Measurements from ENCODE around the gene RCOR1.

RCOR1 gene

DNA sequence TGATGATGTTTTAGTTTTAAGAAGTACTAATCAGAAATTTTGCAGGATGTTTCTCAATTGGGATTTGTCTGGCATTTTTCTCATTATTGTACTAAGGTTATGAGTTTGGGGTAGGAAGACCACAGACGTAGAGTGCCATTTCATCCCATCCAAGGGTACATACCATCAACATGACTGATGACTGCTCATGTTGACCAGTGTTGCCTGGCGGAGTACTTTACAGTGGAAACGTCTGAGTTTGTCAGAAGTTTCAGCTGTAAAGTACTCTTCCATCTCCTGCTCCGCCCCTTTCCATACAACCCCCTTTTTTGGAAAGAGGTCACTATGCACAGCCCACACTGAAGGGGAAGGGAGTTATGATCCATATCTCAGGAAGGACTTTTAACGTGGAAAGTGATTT, 74.2 kb downstream of the RCOR1 start:
- in situ Hi-C loops (cut with HindIII; ENCODE audit: low sequenced_read_pairs), result no loop called here

DNA sequence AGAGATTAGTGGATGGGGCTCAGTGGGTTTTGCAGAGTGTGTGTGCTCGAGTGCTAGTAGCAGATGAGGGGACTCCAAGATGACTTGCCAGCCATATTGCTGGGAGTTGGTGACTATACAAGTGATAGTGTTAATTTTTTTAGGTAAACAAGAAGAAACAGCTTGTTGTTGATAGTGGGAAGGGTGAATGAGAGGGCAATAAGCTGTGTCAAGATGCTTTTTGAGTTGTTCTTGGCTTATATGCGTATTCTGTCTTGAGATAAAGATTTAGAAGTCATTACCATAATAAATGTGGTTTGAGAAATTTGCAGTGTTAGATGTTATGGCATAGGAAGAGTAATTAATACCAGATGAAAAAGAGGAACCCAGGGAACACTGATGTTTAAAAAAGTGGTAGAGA, 75.3 kb downstream of the RCOR1 start:
- in situ Hi-C loops (cut with HindIII; ENCODE audit: low sequenced_read_pairs), result no loop called here

DNA sequence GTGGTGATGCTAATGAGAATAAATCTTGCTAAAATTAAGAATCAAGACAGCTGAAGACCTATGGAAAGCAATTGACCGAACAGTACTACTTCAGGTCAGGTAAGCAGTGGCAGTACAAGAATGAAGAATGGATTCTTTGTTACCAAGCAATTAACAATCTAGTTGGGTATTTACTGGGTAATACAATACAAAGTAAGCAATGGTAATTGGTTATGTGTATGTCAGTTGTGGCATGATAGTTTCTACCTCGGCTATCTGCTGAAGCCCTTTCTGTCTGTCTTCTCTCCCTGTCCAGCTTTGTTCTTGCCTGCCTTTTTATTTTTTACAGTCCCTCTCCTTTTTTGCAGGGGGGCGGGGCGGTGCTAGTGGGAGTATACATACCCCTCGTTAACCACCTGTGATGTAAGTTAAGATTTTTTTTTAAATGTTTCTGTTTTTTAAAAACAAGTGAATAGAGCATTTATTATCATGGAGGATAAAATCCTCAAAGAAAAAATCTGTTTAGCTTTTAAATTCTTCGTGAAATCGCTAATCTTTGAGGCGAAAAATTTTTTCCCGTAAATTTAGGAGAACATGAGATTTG, 75.9 kb downstream of the RCOR1 start:
- in situ Hi-C loops (cut with HindIII; ENCODE audit: low sequenced_read_pairs), result no loop called here

DNA sequence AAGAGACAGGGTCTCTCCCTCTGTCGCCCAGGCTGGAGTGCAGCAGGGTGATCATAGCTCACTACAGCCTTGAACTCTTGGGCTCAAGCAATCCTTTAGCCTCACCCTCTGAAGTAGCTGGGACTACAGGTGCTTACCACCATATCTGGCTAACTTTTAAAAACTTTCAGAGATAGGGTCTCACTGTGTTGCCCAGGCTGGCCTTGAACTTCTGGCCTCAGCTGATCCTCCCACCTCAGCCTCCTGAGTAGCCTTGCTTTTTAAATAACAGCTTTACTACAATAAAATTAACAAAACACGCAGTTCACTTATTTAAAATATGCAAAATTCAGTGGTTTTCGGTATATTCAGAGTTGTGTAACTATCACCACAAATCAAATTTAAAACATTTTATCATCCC, 79.0 kb downstream of the RCOR1 start:
- in situ Hi-C loops (cut with HindIII; ENCODE audit: low sequenced_read_pairs), result no loop called here

DNA sequence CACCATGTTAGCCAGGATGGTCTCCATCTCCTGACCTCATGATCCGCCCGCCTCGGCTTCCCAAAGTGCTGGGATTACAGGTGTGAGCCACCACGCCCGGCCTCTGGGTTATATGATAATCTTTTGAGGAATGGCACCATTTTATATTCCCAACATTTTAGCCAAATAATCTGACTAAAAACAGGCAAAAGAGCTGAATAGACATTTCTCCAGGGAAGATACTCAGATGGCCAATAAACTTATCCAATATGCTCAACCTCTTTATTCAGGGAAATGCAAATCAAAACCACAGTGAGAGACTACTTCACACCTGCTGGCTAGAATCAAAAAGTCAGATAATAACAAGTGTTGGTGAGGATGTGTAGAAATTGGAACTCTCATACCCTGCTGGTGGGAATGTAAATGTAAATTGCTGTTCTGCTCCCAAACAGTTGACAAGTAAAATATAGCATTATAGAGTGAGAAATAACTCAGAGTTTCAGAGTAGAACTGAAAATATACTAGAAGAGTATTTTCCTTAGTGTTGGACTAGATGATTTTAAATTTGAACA, 80.0 kb downstream of the RCOR1 start:
- in situ Hi-C loops (cut with HindIII; ENCODE audit: low sequenced_read_pairs), result no loop called here

DNA sequence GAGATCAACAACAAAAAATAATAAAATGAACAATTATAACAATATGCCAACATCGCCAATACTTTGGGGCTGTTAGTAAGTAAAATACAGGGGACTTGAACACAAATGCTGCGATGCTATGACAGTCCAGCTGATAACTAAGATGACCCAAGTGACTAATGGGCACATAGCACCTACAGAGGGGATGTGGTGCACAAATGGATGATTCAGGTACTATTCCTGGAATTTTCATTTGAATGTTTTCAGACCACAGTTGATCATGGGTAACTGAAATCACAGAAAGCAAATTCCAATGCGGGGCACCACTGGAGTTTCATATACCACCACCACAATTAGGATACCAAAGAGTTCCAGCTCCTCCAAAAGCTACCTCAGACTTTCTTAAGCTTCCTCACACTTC, 82.9 kb downstream of the RCOR1 start:
- in situ Hi-C loops (cut with HindIII; ENCODE audit: low sequenced_read_pairs), result no loop called here

DNA sequence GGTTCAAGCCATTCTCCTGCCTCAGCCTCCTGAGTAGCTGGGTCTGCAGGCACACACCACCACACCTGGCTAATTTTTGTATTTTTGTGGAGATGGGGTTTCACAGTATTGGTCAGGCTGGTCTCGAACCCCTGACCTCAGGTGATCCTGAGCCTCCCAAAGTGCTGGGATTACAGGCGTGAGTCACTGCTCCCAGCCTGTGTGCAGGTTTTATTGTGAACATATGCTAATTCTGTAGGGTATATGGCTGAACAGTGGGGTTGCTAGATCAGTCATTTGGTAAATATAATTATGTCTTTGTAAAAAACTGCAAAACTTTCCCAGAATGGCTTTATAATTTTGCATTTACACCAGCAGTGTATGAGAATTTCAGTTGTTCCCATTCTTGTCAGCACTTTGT, 85.9 kb downstream of the RCOR1 start:
- in situ Hi-C loops (cut with HindIII; ENCODE audit: low sequenced_read_pairs), result no loop called here

DNA sequence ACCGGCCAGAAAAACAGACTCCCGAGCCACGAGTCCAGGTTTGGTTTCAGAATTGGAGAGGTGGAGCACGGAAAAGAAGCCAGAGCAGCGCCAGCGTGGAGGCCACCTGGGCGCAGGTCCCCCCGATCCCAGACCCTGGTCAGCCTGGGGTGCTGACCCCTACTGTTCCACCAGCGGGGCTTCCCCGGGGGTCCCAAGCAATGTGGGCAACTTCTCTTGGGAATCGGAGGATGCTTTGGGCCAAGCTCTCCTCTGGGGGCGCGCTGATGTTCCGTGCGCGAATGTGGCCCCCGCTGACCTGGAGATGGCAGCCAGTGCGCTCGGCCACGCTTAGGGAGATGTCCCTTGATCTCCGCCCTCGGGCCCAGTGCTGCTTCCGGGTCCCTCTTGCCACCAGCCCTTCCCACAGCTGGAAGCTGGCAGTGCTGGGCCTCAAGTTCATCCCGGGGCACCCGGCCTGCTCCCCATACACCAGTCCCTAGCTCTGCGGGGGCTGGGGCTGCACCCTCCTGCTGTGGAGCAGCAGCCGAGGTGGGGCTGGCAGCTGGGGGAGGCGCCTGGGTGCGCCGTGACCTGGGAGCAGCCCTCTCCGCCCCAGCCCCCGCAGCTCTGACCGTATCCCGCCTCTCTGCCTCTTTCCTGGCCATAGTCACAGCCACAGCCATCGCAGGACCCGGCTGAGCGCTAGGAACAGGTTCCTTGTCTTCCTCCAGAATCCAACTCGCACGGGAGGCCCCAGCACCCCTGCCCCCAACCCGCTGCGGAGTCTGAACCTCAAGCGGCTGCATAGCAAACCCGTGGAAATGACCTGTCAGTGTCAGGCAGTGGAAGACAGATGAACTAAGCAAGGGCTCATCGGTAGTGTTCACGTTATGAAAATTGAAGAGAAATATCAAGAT, 91.2 kb downstream of the RCOR1 start:
- in situ Hi-C loops (cut with HindIII; ENCODE audit: low sequenced_read_pairs), result no loop called here

DNA sequence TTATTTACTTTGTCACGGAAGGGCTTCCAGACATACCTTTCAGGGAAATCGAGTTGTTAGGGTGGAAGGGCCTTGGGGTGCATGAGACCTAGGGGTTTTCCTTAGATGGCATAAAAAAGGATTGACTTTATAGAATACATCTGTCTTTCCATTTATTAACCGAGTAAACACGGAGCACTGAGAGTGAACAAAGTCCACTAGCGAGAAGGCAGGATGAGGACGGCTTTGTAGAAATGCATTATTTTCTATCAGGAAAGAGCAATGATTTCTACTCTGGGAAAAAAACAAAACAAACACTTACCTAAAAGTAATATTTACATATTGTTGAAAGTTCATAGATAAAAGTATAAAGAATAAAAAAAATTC, 91.8 kb downstream of the RCOR1 start:
- in situ Hi-C loops (cut with HindIII; ENCODE audit: low sequenced_read_pairs), result no loop called here

DNA sequence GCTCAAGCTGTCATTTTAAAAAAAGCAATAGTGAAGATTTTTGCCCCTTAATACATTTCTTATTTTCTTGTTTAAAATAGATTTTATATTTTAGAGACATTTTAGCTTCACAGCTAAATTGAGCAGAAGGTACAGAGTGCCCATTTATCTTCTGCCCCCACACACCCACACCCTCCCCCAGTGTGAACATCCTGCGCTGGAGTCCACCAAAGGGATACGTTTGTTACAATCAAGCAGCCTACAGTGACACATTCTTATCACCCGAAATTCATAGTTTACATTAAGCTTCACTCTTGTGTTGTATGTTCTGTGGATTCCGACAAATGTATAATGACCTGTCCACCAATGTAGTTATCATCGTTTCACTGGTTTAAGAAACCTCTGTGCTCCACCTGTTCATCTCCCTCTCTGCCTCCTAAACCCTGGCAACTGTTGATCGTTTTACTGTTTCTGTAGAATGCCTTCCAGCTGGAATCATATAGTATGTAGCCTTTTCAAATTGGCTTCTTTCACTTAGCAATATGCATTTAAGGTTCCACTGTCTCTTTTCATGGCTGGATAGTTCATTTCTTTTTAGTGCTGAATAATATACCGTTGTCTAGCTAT, 93.8 kb downstream of the RCOR1 start:
- in situ Hi-C loops (cut with HindIII; ENCODE audit: low sequenced_read_pairs), result no loop called here

DNA sequence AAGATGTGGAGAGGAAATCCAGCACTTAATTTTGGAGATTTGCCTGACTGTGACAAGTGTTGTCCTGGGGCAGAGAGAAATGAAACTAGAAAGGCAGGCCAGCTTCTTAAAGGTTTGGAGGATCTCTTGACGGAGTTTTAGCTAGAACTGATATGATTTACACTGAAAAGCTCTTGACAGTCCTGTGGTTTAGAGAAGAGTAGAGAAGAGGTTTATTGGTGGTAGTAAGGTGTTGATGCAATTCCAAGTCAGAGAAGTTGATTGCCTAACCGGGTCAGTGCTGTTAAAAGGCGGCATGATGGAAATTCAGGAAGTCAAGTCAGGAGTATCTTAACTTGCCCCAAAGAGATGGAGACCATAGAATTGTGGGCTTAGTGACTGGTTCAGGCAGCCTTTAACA, 95.8 kb downstream of the RCOR1 start:
- in situ Hi-C loops (cut with HindIII; ENCODE audit: low sequenced_read_pairs), result no loop called here

DNA sequence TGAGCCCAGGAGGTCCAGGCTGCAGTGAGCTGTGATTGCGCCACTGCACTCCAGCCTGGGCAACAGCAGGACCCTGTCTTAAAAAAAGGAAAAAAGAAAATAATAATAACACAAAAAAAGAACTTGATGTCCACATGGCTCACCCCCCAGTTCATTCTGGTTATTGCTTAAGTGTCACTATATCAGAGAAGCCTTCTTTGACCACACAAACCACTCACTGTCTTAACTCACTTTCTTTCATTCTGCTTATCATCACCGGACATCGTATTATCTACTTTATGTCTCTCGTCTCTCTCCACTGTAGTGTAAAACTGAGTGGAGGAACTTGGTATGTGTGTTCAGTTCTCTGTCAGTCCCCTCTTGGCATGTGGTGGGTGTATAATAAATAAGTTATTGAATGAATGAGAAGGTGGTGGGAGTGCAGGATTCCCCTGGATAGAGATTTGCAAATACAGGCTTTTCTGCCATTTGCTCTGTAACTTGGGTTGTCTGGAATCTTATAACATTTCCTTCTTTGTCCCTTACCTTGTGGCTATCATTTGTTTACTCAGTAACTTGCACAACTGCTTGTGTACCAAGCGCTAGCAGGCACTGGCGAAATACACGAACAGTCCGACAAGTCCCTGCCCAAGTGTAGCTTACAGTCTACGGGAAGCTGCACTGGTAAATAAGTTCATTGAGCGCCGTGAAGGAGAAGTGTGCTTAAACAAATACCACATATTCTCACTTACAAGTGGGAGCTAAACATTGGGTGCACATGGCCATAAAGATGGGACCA, 98.2 kb downstream of the RCOR1 start:
- in situ Hi-C loops (cut with HindIII; ENCODE audit: low sequenced_read_pairs), result no loop called here

DNA sequence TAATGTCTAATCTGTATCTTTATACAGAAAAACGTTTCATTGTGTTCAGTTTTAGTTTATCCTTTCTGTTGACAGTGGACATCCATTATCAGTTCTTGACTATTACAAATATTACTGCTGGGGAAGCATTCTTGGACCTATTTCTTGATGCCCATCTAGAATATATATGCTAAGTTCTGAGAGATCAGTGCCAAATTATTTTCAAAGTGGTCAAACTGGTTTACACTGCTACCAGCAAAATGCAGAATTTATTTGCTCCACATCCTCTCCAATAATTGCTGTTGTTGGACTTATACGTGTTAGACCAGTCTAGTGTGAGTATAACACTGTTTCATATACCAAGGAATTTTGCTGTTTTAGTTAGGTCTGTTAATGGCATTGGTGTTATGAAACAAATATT, 99.3 kb downstream of the RCOR1 start:
- in situ Hi-C loops (cut with HindIII; ENCODE audit: low sequenced_read_pairs), result no loop called here

DNA sequence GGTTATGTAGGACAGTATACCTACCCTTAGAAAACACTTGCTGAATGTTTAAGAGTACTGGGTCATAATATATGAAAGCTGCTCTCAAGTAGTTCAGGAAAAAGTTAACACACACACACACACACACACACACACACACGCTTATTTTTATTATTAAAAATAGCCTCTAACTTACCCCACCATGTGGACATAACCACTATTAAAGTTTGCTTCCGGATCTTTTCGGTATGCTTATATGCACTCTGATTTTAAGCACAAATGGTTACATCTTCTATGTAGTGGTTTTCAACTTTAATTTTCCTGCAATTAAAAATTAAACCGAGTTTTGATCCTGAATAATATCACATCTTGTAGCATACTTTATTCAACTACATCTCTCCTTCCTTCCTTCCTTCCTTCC, 99.9 kb downstream of the RCOR1 start:
- in situ Hi-C loops (cut with HindIII; ENCODE audit: low sequenced_read_pairs), result no loop called here

DNA sequence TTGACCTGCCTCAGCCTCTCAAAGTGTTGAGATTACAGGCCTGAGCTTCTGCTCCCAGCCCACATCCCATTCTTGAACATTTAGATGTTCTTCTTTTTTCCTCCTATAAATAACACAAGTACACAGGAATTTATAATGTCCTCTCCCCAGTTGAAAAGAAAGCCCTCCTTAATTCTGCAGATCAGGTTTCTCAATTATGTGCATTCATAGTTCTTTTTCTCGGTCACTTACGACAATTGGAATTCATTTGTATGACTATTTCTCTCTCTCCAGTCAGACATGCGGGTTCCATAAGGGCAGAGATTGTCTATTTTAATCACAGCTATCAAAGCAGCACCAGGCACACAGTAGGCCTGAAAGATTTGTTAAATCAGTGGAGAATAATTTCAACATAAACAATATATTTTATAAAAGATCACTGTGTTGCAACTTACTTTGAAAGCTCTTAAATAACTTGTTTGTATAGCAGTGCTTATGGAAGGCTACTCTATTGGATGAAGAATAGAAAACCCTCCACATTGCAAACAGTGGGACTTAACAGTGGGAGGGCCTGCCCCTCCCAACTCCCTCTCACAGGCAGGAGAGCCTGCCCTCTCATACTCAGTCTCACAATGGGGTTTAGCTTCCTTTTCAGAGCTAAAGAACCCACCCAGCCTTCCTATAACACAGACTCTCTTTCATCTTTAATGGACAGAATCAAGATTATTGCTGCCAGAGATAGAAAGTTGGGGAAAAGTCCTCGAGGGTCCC, 100.7 kb downstream of the RCOR1 start:
- in situ Hi-C loops (cut with HindIII; ENCODE audit: low sequenced_read_pairs), result no loop called here

DNA sequence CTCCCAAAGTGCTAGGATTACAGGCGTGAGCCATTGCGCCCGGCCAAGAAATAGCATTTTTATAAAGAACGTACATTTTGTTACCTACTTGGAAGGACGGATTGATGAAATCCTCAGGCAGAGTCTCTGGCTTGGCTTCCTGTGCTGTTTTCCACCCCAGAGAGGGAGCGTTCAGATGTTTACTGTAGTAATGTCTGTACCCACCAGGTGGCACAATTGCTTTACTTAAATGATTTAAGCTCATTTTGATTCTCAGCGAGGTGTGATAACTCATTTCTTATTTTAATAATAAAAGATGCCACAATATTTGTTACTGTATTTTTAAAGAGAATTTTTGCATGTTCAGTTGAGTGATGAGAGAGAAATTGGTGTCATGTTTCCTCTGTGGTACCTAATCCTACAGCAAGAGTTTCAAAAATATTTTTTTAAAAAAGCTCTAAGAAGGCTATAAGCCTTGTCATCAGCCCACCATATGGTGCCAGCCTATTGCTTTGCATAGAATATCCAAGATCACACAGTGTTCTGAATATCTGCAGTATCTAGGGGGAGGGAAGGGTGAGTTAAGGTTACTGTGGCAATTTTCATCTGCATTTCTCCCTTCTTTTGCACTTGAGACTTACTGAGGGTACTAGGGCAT, 102.2 kb downstream of the RCOR1 start:
- in situ Hi-C loops (cut with HindIII; ENCODE audit: low sequenced_read_pairs), result no loop called here

DNA sequence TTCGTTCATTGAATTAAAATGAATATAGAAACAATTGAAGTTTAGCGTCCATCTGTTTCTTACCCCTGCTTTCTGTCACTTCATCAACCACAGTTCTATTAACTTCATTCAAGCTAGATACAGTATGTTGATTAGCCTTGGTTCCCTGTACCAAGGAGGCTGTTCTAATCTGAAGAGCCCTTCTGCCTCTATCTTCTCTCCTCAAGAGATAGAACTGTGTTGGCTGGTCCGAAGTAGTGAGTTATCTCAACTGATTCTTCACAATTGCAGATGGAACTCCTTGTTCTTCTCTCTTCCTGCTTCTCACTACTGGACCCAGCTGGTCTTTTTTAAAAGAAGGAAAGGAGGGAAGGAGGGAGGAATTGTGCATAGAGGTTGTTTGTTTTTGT, 102.7 kb downstream of the RCOR1 start:
- in situ Hi-C loops (cut with HindIII; ENCODE audit: low sequenced_read_pairs), result no loop called here

DNA sequence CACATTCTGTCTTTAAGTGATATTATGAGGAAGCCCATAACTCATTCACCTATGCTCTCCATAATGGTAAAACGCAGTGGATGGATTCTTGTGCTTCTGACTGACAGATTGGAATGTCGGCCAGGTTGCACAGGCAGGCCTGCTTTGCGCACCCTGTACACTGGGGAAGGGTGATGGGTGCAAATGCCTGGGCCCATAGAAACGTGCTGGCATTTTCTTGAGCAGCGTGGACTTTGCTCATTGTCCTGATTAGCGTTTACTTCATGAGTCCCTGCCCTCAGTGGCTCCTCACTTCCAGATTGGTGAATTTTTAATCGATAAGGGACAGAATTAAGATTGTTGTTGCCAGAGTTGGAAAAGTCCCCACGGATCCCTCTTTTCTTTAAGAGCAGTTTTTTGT, 103.9 kb downstream of the RCOR1 start:
- in situ Hi-C loops (cut with HindIII; ENCODE audit: low sequenced_read_pairs), result no loop called here

DNA sequence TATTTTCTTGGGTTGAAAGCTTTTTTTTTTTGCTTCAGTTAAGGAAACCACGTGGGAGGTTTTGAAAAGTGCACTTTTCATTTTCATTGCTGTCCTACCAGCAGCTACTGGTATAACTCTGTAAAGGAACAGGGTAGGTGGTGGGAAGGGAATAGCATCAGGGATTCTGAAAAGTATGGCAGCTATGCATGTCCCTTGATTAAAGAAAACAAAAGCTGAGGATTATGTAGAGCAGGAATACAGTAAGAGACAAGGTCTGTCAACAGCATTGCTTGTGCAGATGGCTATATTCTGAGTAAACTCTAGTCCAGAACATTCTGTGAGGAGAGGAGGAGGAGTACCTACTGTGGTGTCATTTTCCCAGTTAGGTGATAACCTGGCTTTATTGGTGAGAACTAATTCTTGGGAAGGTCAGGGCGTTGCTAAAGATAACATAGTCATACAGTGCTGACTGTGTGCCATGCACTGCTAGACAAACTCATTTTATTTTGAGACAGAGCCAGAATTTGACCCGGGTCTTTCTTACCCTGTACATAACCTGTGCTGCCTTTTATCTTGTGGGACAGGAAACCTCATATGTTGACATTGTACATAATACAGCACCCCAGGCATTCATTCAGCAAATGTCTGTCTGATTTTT, 104.5 kb downstream of the RCOR1 start:
- in situ Hi-C loops (cut with HindIII; ENCODE audit: low sequenced_read_pairs), result no loop called here

DNA sequence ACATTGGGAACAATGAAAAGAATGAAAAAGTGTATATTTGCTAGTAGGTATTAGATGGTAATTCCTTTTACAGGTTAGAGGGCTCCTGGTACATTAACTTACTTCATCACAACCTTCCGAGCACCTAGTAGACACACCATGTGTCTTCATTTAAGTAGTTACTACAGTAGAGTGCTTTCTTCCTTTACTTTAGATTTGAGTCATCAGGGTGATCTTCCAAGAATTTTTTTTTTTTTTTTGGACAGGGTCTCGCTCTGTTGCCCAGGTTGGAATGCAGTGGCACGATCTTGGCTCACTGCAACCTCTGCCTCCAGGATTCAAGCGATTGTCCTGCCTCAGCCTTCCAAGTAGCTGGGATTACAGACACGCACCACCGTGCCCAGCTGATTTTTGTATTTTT, 105.1 kb downstream of the RCOR1 start:
- in situ Hi-C loops (cut with HindIII; ENCODE audit: low sequenced_read_pairs), result no loop called here

Data from endothelial cell of hepatic sinusoid (primary cell).